Measurements from ENCODE around the gene RFX2.
"Not testable (repeated sequence)": the region's sequence is repeated elsewhere in the genome, so short reads cannot be mapped to it uniquely, and the experiment has no call there.

Gene RFX2

GRCh38 chr19:5987077-5987818 is 123.1 kb downstream of the RFX2 start:
- H3K4me3 ChIP-seq (ENCODE audit: low read depth, low read length): peak overlapping the region; percentile 9
- in situ Hi-C loops (cut with HindIII; ENCODE audit: low sequenced_read_pairs): no loop called here
- TF ChIP-seq CTCF (IDR thresholded peaks at IDR 0.05; ENCODE audit: low read depth, low read length): peak; percentile 94
- DNase-seq (ENCODE audit: low read depth, low spot score): peak; percentile 75

GRCh38 chr19:5985837-5986236 is 124.5 kb downstream of the RFX2 start:
- H3K4me3 ChIP-seq (ENCODE audit: low read depth, low read length); in situ Hi-C loops (cut with HindIII; ENCODE audit: low sequenced_read_pairs); DNase-seq (ENCODE audit: low read depth, low spot score): not testable (repeated sequence)

GRCh38 chr19:5985098-5985783 is 125.1 kb downstream of the RFX2 start:
- no peak overlapping the region for H3K4me3 ChIP-seq (ENCODE audit: low read depth, low read length)
- TF ChIP-seq CTCF (IDR thresholded peaks at IDR 0.05; ENCODE audit: low read depth, low read length): no peak
- in situ Hi-C loops (cut with HindIII; ENCODE audit: low sequenced_read_pairs): no loop called here
- DNase-seq (ENCODE audit: low read depth, low spot score): peak; percentile 45

GRCh38 chr19:5984600-5984999 is 125.7 kb downstream of the RFX2 start:
- H3K4me3 ChIP-seq (ENCODE audit: low read depth, low read length): no peak overlapping the region
- in situ Hi-C loops (cut with HindIII; ENCODE audit: low sequenced_read_pairs): no loop called here
- no peak for TF ChIP-seq CTCF (IDR thresholded peaks at IDR 0.05; ENCODE audit: low read depth, low read length)
- no peak for DNase-seq (ENCODE audit: low read depth, low spot score)

GRCh38 chr19:5983367-5983955 is 126.8 kb downstream of the RFX2 start:
- DNase-seq (ENCODE audit: low read depth, low spot score): no peak
- no peak for TF ChIP-seq CTCF (IDR thresholded peaks at IDR 0.05; ENCODE audit: low read depth, low read length)
- H3K4me3 ChIP-seq (ENCODE audit: low read depth, low read length): no peak overlapping the region
- in situ Hi-C loops (cut with HindIII; ENCODE audit: low sequenced_read_pairs): no loop called here

- in situ Hi-C loops (cut with HindIII; ENCODE audit: low sequenced_read_pairs): no loop called here
- peak overlapping the region; percentile 72 for H3K4me3 ChIP-seq (ENCODE audit: low read depth, low read length)
- no peak for DNase-seq (ENCODE audit: low read depth, low spot score)
- no peak for TF ChIP-seq CTCF (IDR thresholded peaks at IDR 0.05; ENCODE audit: low read depth, low read length)
These were observed 131.4 kb downstream of the RFX2 start for GRCh38 chr19:5978606-5979552.

Data from astrocyte of the spinal cord (primary cell).